Activated naive CD8-positive, alpha-beta T cell treated with anti-CD3 and anti-CD28 coated beads, Interleukin-2, amount 10 ng/mL, durations not matched to agents 7 days and 5 days (primary cell): ENCODE measurements around the gene SLIT3. TPM values are rescaled to one million over a fixed set of nuclear protein-coding genes. Genes with fewer than 3 reads are reported as not detected.
"Not testable (repeated sequence)": the region's sequence is repeated elsewhere in the genome, so short reads cannot be mapped to it uniquely, and the experiment has no call there.

Source experiments
- ATAC-seq: fragments of 150-1000 bp; cut with Tn5 transposase; one replicate; pipeline ENCODE4 v1.10.0; 2021; ENCODE audit warnings: low read depth, moderate library complexity
- POLR2A ChIA-PET: fragments of 350-600 bp; sonication (Branson Sonifier 250); formaldehyde crosslinking; loops from one replicate; lab custom pipeline; 2021; ENCODE audit warnings: antibody characterized with exemption; lab: Charles Lee
- DNase-seq: peaks from one replicate; pipeline ENCODE4 v3.0.0; 2021
- H3K27ac Mint-ChIP-seq: one replicate; pipeline ENCODE4 v1.8.0; 2022; ENCODE audit warnings: mild to moderate bottlenecking, mixed read lengths
- H3K27me3 Mint-ChIP-seq: one replicate; pipeline ENCODE4 v1.8.0; 2022; ENCODE audit warnings: mild to moderate bottlenecking, moderate library complexity, mixed read lengths
- H3K36me3 Mint-ChIP-seq: one replicate; pipeline ENCODE4 v1.8.0; 2021; ENCODE audit warnings: mild to moderate bottlenecking, mixed read lengths
- H3K4me1 Mint-ChIP-seq: one replicate; pipeline ENCODE4 v1.8.0; 2021; ENCODE audit warnings: mixed read lengths
- H3K4me3 Mint-ChIP-seq: one replicate; pipeline ENCODE4 v1.8.0; 2022; ENCODE audit warnings: mild to moderate bottlenecking, moderate library complexity, mixed read lengths
- H3K9me3 Mint-ChIP-seq: one replicate; pipeline ENCODE4 v1.8.0; 2021; ENCODE audit warnings: mixed read lengths
- total RNA-seq, 2 experiments: library from RNA; stranded (reverse); gene quantifications; one replicate each; pipeline ENCODE4 v1.2.3, GENCODE V29; 2021

Gene SLIT3
- total RNA-seq, 2 experiments from 2014 or later, result not detected

DNA sequence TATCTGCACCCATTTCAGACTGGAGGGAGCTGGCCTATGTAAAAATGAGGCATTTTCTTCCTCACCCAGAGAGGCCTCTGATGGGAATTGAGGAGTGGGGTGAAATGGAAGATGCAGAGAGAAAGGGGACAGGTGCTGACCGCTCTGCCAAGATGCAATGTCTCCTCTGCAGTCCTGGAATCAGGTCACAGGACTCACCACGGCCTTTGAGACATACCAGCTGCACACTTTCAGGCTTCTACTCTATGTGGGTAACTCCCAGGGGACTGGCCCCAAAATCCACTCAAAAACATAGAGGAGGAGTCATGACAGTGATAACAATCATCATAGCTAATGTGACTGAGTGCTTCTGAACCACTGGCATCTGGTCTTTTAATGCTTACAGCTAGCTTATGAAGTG lies 558.6 kb downstream of the SLIT3 start:
- POLR2A ChIA-PET, ATAC-seq, H3K4me1 Mint-ChIP-seq, H3K4me3 Mint-ChIP-seq, DNase-seq, H3K27ac Mint-ChIP-seq, H3K9me3 Mint-ChIP-seq, H3K27me3 Mint-ChIP-seq, H3K36me3 Mint-ChIP-seq: not testable (repeated sequence)

GRCh38 chr5:168740811-168741213 lies 560.1 kb downstream of the SLIT3 start:
- POLR2A ChIA-PET, result no interaction called here
- Mint-ChIP-seq H3K27me3 (peaks cover 3% of the 10 kb centered on the region), H3K27ac (no peak overlapping the region), H3K36me3 (no peaks in the 10 kb centered on the region), H3K4me3 (no peak overlapping the region), H3K4me1 (peaks cover 4% of the 10 kb centered on the region), H3K9me3 (peaks cover 2% of the 10 kb centered on the region)
- no peak for ATAC-seq
- no peak for DNase-seq

DNA sequence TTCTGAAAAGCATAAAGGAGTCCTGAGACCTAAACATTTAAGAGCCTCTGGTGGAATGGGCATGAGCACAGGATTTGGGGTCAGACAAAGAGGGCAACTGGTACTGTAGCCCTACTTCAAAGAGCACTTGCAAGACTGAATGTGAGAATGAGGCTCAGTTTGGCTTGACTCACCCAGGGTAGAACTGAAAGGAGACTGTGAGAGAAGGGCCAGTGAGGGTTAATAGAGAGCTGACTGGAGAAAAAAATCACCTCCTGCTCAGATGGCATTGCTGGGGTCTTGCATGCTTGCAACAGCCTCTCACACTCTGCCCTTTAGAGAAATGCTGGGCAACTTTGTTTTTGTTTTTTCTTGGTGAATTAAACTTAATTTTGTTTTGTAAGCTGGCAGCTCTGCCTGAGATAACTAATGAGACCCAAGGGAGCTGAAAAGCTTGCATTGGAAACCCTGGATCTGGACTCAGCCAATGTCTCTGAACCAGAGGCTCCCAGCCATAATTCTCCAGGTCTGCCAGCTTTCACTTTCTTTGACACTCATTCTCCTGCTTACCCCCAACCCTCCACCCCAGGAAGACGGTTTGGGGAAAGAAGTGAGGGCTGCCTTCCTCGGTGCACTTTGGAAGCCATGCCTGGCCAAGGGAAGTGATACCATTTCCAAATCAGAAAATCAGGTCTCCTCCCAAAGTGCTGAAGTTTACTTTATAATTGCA lies 560.7 kb downstream of the SLIT3 start:
- POLR2A ChIA-PET, result no interaction called here
- DNase-seq (no peak), ATAC-seq (no peak)
- no peak overlapping the region for H3K4me3 Mint-ChIP-seq
- H3K36me3 Mint-ChIP-seq, result no peaks in the 10 kb centered on the region
- H3K27me3 Mint-ChIP-seq, result peaks cover 3% of the 10 kb centered on the region
- no peaks in the 10 kb centered on the region for H3K9me3 Mint-ChIP-seq
- peaks cover 4% of the 10 kb centered on the region for H3K4me1 Mint-ChIP-seq
- no peak overlapping the region for H3K27ac Mint-ChIP-seq

DNA sequence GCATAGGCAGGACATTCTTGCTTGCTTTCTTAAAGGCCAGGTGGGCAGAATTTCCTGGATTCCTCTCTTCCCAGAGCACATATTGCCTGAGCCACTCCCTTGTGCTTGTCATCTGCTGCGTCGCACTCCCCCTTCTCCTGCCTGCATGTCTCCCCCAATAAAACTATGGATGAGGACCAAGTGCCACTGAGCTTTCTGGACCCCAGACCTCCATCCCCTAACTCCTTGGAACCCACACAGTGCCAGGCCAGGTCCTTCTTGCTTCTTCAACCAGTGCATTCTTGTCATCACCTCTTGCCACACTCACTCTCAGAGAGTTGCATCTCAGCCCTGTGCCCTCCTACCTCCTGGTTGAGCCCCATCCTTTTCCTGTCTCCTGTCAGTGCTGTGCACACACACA lies 563.9 kb downstream of the SLIT3 start:
- no peaks in the 10 kb centered on the region for H3K36me3 Mint-ChIP-seq
- no peak overlapping the region for H3K27ac Mint-ChIP-seq
- H3K4me1 Mint-ChIP-seq, result peaks cover 12% of the 10 kb centered on the region
- no peaks in the 10 kb centered on the region for H3K9me3 Mint-ChIP-seq
- POLR2A ChIA-PET, result no interaction called here
- no peak overlapping the region for H3K4me3 Mint-ChIP-seq
- peaks cover 4% of the 10 kb centered on the region for H3K27me3 Mint-ChIP-seq
- ATAC-seq, result no peak
- no peak for DNase-seq

GRCh38 chr5:168736281-168736831 lies 564.6 kb downstream of the SLIT3 start:
- no peak overlapping the region for H3K4me3 Mint-ChIP-seq
- peaks cover 12% of the 10 kb centered on the region for H3K4me1 Mint-ChIP-seq
- H3K36me3 Mint-ChIP-seq, result no peaks in the 10 kb centered on the region
- ATAC-seq (no peak), DNase-seq (no peak)
- H3K27ac Mint-ChIP-seq, result no peak overlapping the region
- POLR2A ChIA-PET, result no interaction called here
- peaks cover 4% of the 10 kb centered on the region for H3K27me3 Mint-ChIP-seq
- no peaks in the 10 kb centered on the region for H3K9me3 Mint-ChIP-seq

DNA sequence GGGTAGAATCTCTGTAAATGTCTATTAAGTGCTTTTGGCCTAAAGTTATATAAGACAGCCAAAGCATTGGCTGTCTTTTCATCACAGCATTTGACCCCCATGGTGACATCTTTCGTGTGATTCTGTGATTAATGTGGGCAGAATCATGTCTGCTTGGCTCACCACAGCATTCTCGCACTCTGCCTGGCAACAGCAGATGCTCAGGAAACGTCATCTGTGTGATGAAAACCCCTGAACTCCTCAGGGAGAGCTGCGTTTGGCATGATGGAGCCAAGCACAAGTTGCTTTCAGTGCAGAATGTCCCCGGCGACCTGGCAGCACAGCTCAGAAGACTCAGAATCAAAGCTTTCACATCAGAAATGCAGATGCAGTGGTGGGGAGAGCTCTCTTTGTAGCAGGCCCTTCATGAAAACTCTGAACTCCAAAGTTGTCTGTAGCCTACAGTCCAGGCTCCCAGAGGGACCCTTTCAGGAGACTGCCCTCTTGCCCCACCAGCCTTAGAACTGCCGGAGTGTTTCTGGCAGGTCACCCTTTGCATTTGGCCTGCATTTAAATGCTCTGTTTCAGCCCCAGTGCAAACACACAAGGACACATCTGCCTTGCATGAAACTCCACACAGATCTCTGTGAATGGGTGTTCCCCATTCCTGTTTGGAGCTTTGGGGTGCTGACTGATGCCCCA lies 566.2 kb downstream of the SLIT3 start:
- H3K4me1 Mint-ChIP-seq, result peaks cover 12% of the 10 kb centered on the region
- peaks cover 3% of the 10 kb centered on the region for H3K9me3 Mint-ChIP-seq
- no peaks in the 10 kb centered on the region for H3K36me3 Mint-ChIP-seq
- POLR2A ChIA-PET, result interaction anchor here (0.6 kb wide), 1 partner anchor 849 kb away, joined by 3 read pairs; the partner anchor contains the start of gene SPDL1
- H3K27ac Mint-ChIP-seq, result no peak overlapping the region
- no peak overlapping the region for H3K4me3 Mint-ChIP-seq
- no peak for DNase-seq
- no peak for ATAC-seq
- H3K27me3 Mint-ChIP-seq, result peaks cover 15% of the 10 kb centered on the region

- H3K27ac Mint-ChIP-seq, result no peak overlapping the region
- H3K4me1 Mint-ChIP-seq, result peaks cover 12% of the 10 kb centered on the region
- no peak for DNase-seq
These were observed 566.8 kb downstream of the SLIT3 start for GRCh38 chr5:168734119-168734518.

DNA sequence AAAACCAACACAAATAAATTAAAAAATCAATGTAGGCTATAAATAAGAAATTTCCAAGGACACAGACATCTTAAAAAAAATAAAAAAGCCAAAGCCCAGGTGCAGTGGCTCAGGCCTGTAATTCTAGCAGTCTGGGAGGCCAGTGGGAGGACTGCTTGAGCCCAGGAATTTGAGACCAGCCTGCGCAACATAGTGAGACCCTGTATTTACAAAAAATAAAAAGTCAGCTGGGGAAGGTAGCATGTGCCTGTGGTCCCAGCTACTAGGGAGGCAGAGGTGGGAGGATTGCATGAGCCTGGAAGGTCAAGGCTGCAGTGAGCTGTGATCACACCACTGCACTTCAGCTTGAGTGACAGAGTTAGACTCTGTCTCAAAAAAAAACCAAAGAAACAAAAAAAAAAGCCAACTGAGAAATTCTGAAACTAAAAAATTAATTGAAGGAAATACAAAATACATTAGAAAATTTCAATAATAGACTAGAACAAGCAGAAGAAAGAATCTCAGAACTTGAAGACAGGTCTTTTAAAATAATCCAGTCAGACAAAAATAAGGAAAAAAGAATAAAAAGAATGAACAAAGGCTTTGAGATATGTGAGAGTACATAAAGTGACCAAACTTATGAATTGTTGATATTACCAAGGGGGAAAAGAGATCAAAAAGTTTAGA lies 572.3 kb downstream of the SLIT3 start:
- H3K4me3 Mint-ChIP-seq, result no peak overlapping the region
- no peaks in the 10 kb centered on the region for H3K4me1 Mint-ChIP-seq
- POLR2A ChIA-PET, result no interaction called here
- H3K9me3 Mint-ChIP-seq, result peaks cover 17% of the 10 kb centered on the region
- H3K27me3 Mint-ChIP-seq, result peaks cover 18% of the 10 kb centered on the region
- H3K27ac Mint-ChIP-seq, result no peak overlapping the region
- no peaks in the 10 kb centered on the region for H3K36me3 Mint-ChIP-seq
- DNase-seq, result no peak
- ATAC-seq, result no peak

More at GRCh38 chr5:168734119-168734518, 566.8 kb downstream of the SLIT3 start:
- ATAC-seq, result no peak
- Mint-ChIP-seq H3K27me3 (peaks cover 15% of the 10 kb centered on the region), H3K4me3 (no peak overlapping the region), H3K9me3 (peaks cover 6% of the 10 kb centered on the region), H3K36me3 (no peaks in the 10 kb centered on the region)
- POLR2A ChIA-PET, result interaction anchor here (0.6 kb wide), 1 partner anchor 849 kb away, joined by 3 read pairs; the partner anchor contains the start of gene SPDL1

DNA sequence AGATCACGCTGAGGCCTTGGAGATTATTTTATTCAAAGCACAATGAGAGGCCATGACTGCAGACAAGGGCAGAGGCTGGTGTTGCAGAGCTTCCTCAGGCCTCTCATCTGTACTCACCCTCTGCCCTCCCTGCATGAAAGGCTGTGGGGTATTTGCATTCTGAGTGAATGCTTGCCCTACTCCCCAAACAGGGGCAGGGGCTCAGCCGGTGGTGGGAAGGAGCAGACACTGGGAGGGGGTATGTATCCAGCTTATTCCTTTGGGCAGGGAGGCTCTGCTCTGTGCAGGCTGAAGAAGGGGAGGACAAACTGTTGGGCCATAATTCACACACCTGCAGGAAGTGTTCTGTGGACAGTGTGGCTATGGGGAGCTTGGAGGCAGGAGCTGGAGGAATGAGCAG lies 573.4 kb downstream of the SLIT3 start:
- peaks cover 14% of the 10 kb centered on the region for H3K27me3 Mint-ChIP-seq
- no peak overlapping the region for H3K4me3 Mint-ChIP-seq
- POLR2A ChIA-PET, result no interaction called here
- H3K9me3 Mint-ChIP-seq, result peaks cover 17% of the 10 kb centered on the region
- DNase-seq (no peak), ATAC-seq (no peak)
- H3K4me1 Mint-ChIP-seq, result no peaks in the 10 kb centered on the region
- H3K27ac Mint-ChIP-seq, result no peak overlapping the region
- no peaks in the 10 kb centered on the region for H3K36me3 Mint-ChIP-seq

- H3K27ac Mint-ChIP-seq, result no peak overlapping the region
- no peak for ATAC-seq
- H3K36me3 Mint-ChIP-seq, result no peaks in the 10 kb centered on the region
- POLR2A ChIA-PET, result no interaction called here
- H3K4me3 Mint-ChIP-seq, result no peak overlapping the region
- H3K9me3 Mint-ChIP-seq, result peaks cover 17% of the 10 kb centered on the region
- DNase-seq, result no peak
- H3K4me1 Mint-ChIP-seq, result no peaks in the 10 kb centered on the region
- H3K27me3 Mint-ChIP-seq, result peaks cover 13% of the 10 kb centered on the region
These were observed 574.6 kb downstream of the SLIT3 start for GRCh38 chr5:168726342-168726741.

DNA sequence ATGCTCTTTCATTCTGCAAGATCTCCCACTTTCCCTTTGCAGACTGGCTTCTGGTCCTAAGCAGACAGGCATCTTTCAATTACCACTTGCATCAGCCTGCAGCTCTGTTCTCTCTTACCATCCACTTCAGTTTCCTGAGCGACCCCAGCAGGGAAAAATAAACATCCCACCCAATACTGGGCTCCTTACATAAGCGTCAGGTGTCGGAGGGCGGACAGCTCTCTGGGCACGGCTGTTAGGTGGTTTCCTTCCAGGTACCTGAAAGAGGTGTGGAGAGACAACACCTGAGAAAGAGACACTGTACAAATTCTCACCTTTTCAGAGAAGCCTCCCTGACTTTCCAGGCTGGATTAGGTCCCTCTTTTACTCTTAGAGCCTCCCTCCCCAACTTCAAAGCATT lies 576.7 kb downstream of the SLIT3 start:
- Mint-ChIP-seq H3K36me3 (no peaks in the 10 kb centered on the region), H3K27ac (no peak overlapping the region), H3K9me3 (peaks cover 11% of the 10 kb centered on the region), H3K4me1 (no peaks in the 10 kb centered on the region), H3K27me3 (peaks cover 5% of the 10 kb centered on the region), H3K4me3 (no peak overlapping the region)
- POLR2A ChIA-PET, result no interaction called here
- ATAC-seq (no peak), DNase-seq (no peak)

DNA sequence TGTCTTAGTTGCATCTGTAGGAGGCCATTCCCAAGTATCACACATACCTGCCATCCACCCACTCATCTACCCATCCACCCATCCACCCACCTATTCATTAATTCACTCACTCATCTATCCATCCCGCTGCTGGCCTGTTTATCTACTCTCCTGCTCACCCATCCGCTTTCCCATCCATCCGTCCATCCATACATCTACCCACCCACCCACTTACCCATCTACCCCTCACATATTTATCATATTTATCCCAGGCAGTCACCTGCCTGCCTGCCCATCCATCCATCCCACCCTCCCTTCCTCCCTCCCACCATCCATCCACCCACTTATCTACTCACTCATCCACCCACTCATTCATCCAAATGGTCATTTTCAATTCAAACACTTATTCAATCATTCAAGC lies 577.9 kb downstream of the SLIT3 start:
- no peaks in the 10 kb centered on the region for H3K36me3 Mint-ChIP-seq
- no peaks in the 10 kb centered on the region for H3K4me1 Mint-ChIP-seq
- H3K27me3 Mint-ChIP-seq, result peaks cover 4% of the 10 kb centered on the region
- H3K9me3 Mint-ChIP-seq, result peaks cover 6% of the 10 kb centered on the region
- H3K27ac Mint-ChIP-seq, result no peak overlapping the region
- H3K4me3 Mint-ChIP-seq, result no peak overlapping the region
- no peak for ATAC-seq
- DNase-seq, result no peak
- POLR2A ChIA-PET, result no interaction called here

DNA sequence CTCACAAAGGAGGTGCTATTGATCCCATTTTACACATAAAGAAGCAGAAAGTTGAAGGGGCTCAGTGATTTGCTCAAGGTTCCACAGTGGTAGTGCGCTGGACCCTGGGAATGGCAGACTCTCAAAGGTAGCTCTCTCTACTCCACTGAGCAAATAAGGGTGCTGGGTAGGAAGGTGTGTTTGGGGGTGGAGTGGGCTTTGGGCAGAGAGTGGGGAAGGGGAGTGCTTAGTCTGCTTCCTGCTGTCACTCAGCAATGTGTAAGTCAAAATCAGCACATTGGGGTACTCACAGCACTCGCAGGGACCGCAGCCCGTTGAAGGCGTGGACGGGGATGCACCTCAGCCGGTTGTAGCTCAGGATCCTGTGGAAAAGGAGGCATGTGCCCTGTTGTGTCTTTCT lies 579.0 kb downstream of the SLIT3 start:
- no peak for DNase-seq
- no peak overlapping the region for H3K27ac Mint-ChIP-seq
- H3K9me3 Mint-ChIP-seq, result peaks cover 5% of the 10 kb centered on the region
- POLR2A ChIA-PET, result no interaction called here
- H3K27me3 Mint-ChIP-seq, result peaks cover 4% of the 10 kb centered on the region
- H3K4me1 Mint-ChIP-seq, result no peaks in the 10 kb centered on the region
- no peak overlapping the region for H3K4me3 Mint-ChIP-seq
- no peaks in the 10 kb centered on the region for H3K36me3 Mint-ChIP-seq
- no peak for ATAC-seq
